IMR-90 (cell line): Measurements from ENCODE around the gene CLCN5.

ENCODE experiments used
- BHLHE40 ChIP-seq: fragments of 150-350 bp; IDR thresholded peaks from 2 replicates; pipeline ENCODE4 v1.6.1; 2016; ENCODE audit warnings: mild to moderate bottlenecking, low read depth, low read length
- CEBPB ChIP-seq: IDR thresholded peaks from 2 replicates; pipeline ENCODE4 v1.6.1; 2012; ENCODE audit warnings: low read depth, low read length, improper control_type of control experiment
- CHD1 ChIP-seq: IDR thresholded peaks from 2 replicates; pipeline ENCODE4 v1.6.1; 2012; ENCODE audit warnings: low read depth, low read length, improper control_type of control experiment
- CTCF ChIP-seq: conservative IDR thresholded peaks from 2 replicates; pipeline ENCODE4 v1.5.1; 2012; ENCODE audit warnings: mild to moderate bottlenecking, low read depth, low read length, improper control_type of control experiment
- FOS ChIP-seq: fragments of 150-350 bp; IDR thresholded peaks from 2 replicates; pipeline ENCODE4 v1.6.1; 2016; ENCODE audit warnings: low read depth, low read length
- MAFK ChIP-seq: IDR thresholded peaks from 2 replicates; pipeline ENCODE4 v1.6.1; 2012; ENCODE audit warnings: low read depth, low read length, improper control_type of control experiment
- MAZ ChIP-seq: IDR thresholded peaks from 2 replicates; pipeline ENCODE4 v1.6.1; 2012; ENCODE audit warnings: low read depth, mild to moderate bottlenecking, low read length, improper control_type of control experiment, moderate library complexity, borderline replicate concordance
- POLR2A ChIP-seq: IDR thresholded peaks from 2 replicates; pipeline ENCODE4 v1.6.1; 2012; ENCODE audit warnings: mild to moderate bottlenecking, low read depth, low read length
- RCOR1 ChIP-seq: IDR thresholded peaks from 2 replicates; pipeline ENCODE4 v1.6.1; 2012; ENCODE audit warnings: mild to moderate bottlenecking, low read length, improper control_type of control experiment; ENCODE audit not compliant: insufficient replicate concordance
- RFX5 ChIP-seq: IDR thresholded peaks from 2 replicates; pipeline ENCODE4 v1.8.0; 2012; ENCODE audit warnings: low read depth, mild to moderate bottlenecking, low read length, moderate library complexity
- SMC3 ChIP-seq: fragments of 150-350 bp; IDR thresholded peaks from 2 replicates; pipeline ENCODE4 v1.6.1; 2016; ENCODE audit warnings: low read depth, mild to moderate bottlenecking, antibody characterized with exemption, low read length, moderate library complexity
- USF2 ChIP-seq: fragments of 150-350 bp; IDR thresholded peaks from 2 replicates; pipeline ENCODE4 v1.6.1; 2017; ENCODE audit warnings: mild to moderate bottlenecking, antibody characterized with exemption, low read length, low read depth

- TF ChIP-seq CTCF: no peak
- TF ChIP-seq RFX5: no peak
- TF ChIP-seq CHD1: no peak
- no peak for TF ChIP-seq POLR2A
- no peak for TF ChIP-seq USF2
- no peak for TF ChIP-seq MAFK
- no peak for TF ChIP-seq FOS
- TF ChIP-seq CEBPB: no peak
- no peak for TF ChIP-seq BHLHE40
- TF ChIP-seq SMC3: no peak
- TF ChIP-seq RCOR1: no peak
- TF ChIP-seq MAZ: no peak
These were observed 76.7 kb downstream of the CLCN5 start for GRCh38 chrX:49999087-49999486.
